ENCODE results near the gene LRTM1.

The LRTM1 gene

GRCh38 chr3:54889731-54890130 lies 38.1 kb downstream of the LRTM1 start:
- no peak for DNase-seq

GRCh38 chr3:54888873-54889272 lies 39.0 kb downstream of the LRTM1 start:
- DNase-seq: no peak

GRCh38 chr3:54888162-54888561 lies 39.7 kb downstream of the LRTM1 start:
- DNase-seq: no peak

- no peak for DNase-seq
Observed at GRCh38 chr3:54882129-54882833, 45.6 kb downstream of the LRTM1 start.

- no peak for DNase-seq
Observed at GRCh38 chr3:54878145-54878544, 49.7 kb downstream of the LRTM1 start.

- no peak for DNase-seq
Observed at GRCh38 chr3:54877730-54878129, 50.1 kb downstream of the LRTM1 start.

- no peak for DNase-seq
Observed at GRCh38 chr3:54876694-54877093, 51.2 kb downstream of the LRTM1 start.

GRCh38 chr3:54875596-54876268 lies 52.1 kb downstream of the LRTM1 start:
- no peak for DNase-seq

GRCh38 chr3:54874816-54875556 lies 52.9 kb downstream of the LRTM1 start:
- no peak for DNase-seq

GRCh38 chr3:54873059-54874010 lies 54.5 kb downstream of the LRTM1 start:
- DNase-seq: no peak

GRCh38 chr3:54871867-54872266 lies 56.0 kb downstream of the LRTM1 start:
- no peak for DNase-seq

- no peak for DNase-seq
Observed at GRCh38 chr3:54870423-54870822, 57.4 kb downstream of the LRTM1 start.
